Endothelial cell of umbilical vein (primary cell): ENCODE measurements around the gene FIGNL2. TPM values are rescaled to one million over a fixed set of nuclear protein-coding genes. Genes with fewer than 3 reads are reported as not detected.

Experiments
- BruUV-seq: library from RNA; stranded (reverse); fragments of 400-500 nt; replicated peaks from 2 replicates; lab custom pipeline; 2021; lab: Mats Ljungman, UMichigan
- CTCF ChIA-PET: fragments of 300-600, 350-600 bp; sonication (Branson Sonifier 250); formaldehyde crosslinking; loops from one replicate; lab custom pipeline; 2021; ENCODE audit warnings: antibody characterized with exemption, inconsistent platforms; lab: Charles Lee
- POLR2A ChIA-PET: fragments of 300-600, 350-600 bp; sonication (Branson Sonifier 250); formaldehyde crosslinking; loops from one replicate; lab custom pipeline; 2021; ENCODE audit warnings: antibody characterized with exemption, inconsistent platforms; lab: Charles Lee
- DNase-seq: peaks from one replicate; pipeline ENCODE4 v3.0.0-alpha.2; 2011; ENCODE audit warnings: low read depth, low spot score
- FAIRE-seq: peaks from 2 replicates; lab custom pipeline; 2011; peaks lifted over from hg19 to GRCh38; lab: Jason Lieb, UNC
- H2AFZ ChIP-seq: 2 replicates; pipeline ENCODE4 v1.6.0; 2012; ENCODE audit warnings: low read depth, low read length, control low read depth, inconsistent platforms
- H3K27ac ChIP-seq: 2 replicates; pipeline ENCODE4 v1.5.1; 2011; ENCODE audit warnings: low read depth, mild to moderate bottlenecking, control low read depth, low read length, moderate library complexity; ENCODE audit not compliant: insufficient read depth
- H3K27me3 ChIP-seq, 2 experiments: 2 replicates each; pipeline versions ENCODE4 v1.6.0 to v1.6.1; 2011; ENCODE audit warnings: low read length in 2 of 2, mixed read lengths in 1 of 2; ENCODE audit not compliant: control insufficient read depth in 2 of 2, insufficient read depth in 2 of 2
- H3K36me3 ChIP-seq, 2 experiments: 2 replicates in 1 of 2; 3 replicates in 1 of 2; pipeline ENCODE4 v1.5.1; 2011; ENCODE audit warnings: low read length in 2 of 2, mild to moderate bottlenecking in 1 of 2, moderate library complexity in 1 of 2; ENCODE audit not compliant: control insufficient read depth in 2 of 2, insufficient read depth in 2 of 2; ENCODE audit errors: extremely low read depth in 1 of 2
- H3K4me1 ChIP-seq: 3 replicates; pipeline ENCODE4 v1.5.1; 2011; ENCODE audit warnings: mild to moderate bottlenecking, low read length; ENCODE audit not compliant: control insufficient read depth, insufficient read depth; ENCODE audit errors: extremely low read depth
- H3K4me2 ChIP-seq: 2 replicates; pipeline ENCODE4 v1.6.1; 2011; ENCODE audit warnings: low read length, control low read depth, mixed read lengths; ENCODE audit not compliant: insufficient read depth
- H3K4me3 ChIP-seq, 3 experiments: fragments of 200-600 bp in 1 of 3; sonication (generic), shearing (Covaris generic) in 1 of 3; replicated peaks in 1 of 3; 2 replicates each; pipeline ENCODE4 v1.5.1; 2011 to 2016; ENCODE audit warnings: control low read depth in 3 of 3, low read length in 3 of 3, mild to moderate bottlenecking in 2 of 3, inconsistent platforms in 1 of 3, low read depth in 1 of 3, moderate library complexity in 1 of 3; ENCODE audit not compliant: insufficient read depth in 1 of 3
- H3K79me2 ChIP-seq: 2 replicates; pipeline ENCODE4 v1.6.0; 2012; ENCODE audit warnings: low read length, inconsistent platforms; ENCODE audit not compliant: control insufficient read depth, insufficient read depth
- H3K9ac ChIP-seq: replicated peaks from 2 replicates; pipeline ENCODE3; 2011; ENCODE audit warnings: low read length, control low read depth; ENCODE audit not compliant: insufficient read depth; ENCODE audit errors: extremely low read depth
- H3K9me1 ChIP-seq: replicated peaks from 3 replicates; pipeline ENCODE4 v1.6.0; 2011; ENCODE audit warnings: mild to moderate bottlenecking, low read length; ENCODE audit not compliant: control insufficient read depth, insufficient read depth; ENCODE audit errors: extremely low read depth
- H3K9me3 ChIP-seq: replicated peaks from 2 replicates; pipeline ENCODE4 v1.5.1; 2012; ENCODE audit warnings: low read length, inconsistent platforms; ENCODE audit not compliant: control insufficient read depth, insufficient read depth
- H4K20me1 ChIP-seq: replicated peaks from 2 replicates; pipeline ENCODE3; 2011; ENCODE audit warnings: mild to moderate bottlenecking, low read length; ENCODE audit not compliant: control insufficient read depth, insufficient read depth; ENCODE audit errors: extremely low read depth
- EZH2 ChIP-seq: IDR thresholded peaks from 2 replicates; pipeline ENCODE4 v1.6.1; 2012; ENCODE audit warnings: borderline replicate concordance, low read depth, mild to moderate bottlenecking, moderate library complexity, low read length, inconsistent platforms; ENCODE audit not compliant: severe bottlenecking
- FOS ChIP-seq: IDR thresholded peaks from 2 replicates; pipeline ENCODE4 v1.6.1; 2011; ENCODE audit warnings: mild to moderate bottlenecking, low read length, moderate library complexity, borderline replicate concordance; ENCODE audit not compliant: insufficient read depth
- GATA2 ChIP-seq: IDR thresholded peaks from 2 replicates; pipeline ENCODE4 v1.7.0; 2011; ENCODE audit warnings: low read depth, mild to moderate bottlenecking, moderate library complexity, mixed read lengths, low read length; ENCODE audit not compliant: insufficient read length, insufficient read depth
- JUN ChIP-seq: IDR thresholded peaks from 2 replicates; pipeline ENCODE4 v1.6.1; 2011; ENCODE audit warnings: borderline replicate concordance, low read depth; ENCODE audit not compliant: insufficient read length, insufficient read depth
- MYC ChIP-seq: IDR thresholded peaks from one replicate; pipeline ENCODE4 v1.6.1; 2011; ENCODE audit warnings: mild to moderate bottlenecking, low read depth, low read length
- POLR2A ChIP-seq: IDR thresholded peaks from 2 replicates; pipeline ENCODE4 v1.6.1; 2012; ENCODE audit warnings: low read depth, mild to moderate bottlenecking, control low read depth, low read length
- POLR2AphosphoS5 ChIP-seq: IDR thresholded peaks from 2 replicates; pipeline ENCODE4 v1.6.1; 2012; ENCODE audit warnings: low read depth, mild to moderate bottlenecking, control low read depth, low read length, moderate library complexity; ENCODE audit not compliant: insufficient read depth
- dilution Hi-C: fragments of 300-500 bp; cut with MboI; formaldehyde crosslinking; loops from one replicate; pipeline ENCODE4 v1.15.0; 2019; ENCODE audit warnings: low sequenced_read_pairs; ENCODE audit not compliant: extremely low pct_ligation_motif_present
- intact Hi-C: fragments of 100-400 bp; cut with micrococcal nuclease; formaldehyde crosslinking; loops from one replicate; pipeline ENCODE4 v1.10.0; 2022
- polyA plus RNA-seq, 4 experiments: library from polyadenylated mRNA; depleted of rRNA in 3 of 4; stranded (reverse) in 3 of 4; unstranded in 1 of 4; fragments of >200 nt; gene quantifications; 2 replicates each; pipeline versions ENCODE4 v1.2.1 to v1.2.3, GENCODE V29; 2011 to 2012; ENCODE audit warnings: missing spikeins in 1 of 4
- total RNA-seq: library from RNA; stranded (reverse); gene quantifications from 2 replicates; pipeline ENCODE4 v1.2.3, GENCODE V29; 2021
- TF ChIP-seq, protein P1 (sequence below), 2 donors: IDR thresholded peaks; 1 replicate in 1 of 2; 2 replicates in 1 of 2; pipeline ENCODE4 v1.5.1; 2011; ENCODE audit warnings: low read length in 2 of 2, mild to moderate bottlenecking in 2 of 2, moderate library complexity in 2 of 2, control low read depth in 1 of 2, inconsistent platforms in 1 of 2, low read depth in 1 of 2; ENCODE audit not compliant: insufficient read depth in 1 of 2; ENCODE audit errors: extremely low read depth in 1 of 2
- TF ChIP-seq, protein P2 (sequence below): IDR thresholded peaks from 2 replicates; pipeline ENCODE4 v1.6.1; 2011; ENCODE audit not compliant: insufficient read depth, insufficient read length

Gene FIGNL2
- total and polyA plus RNA-seq, 2 donors (not counting 3 experiments of a cell fraction or from before 2014, with no cell fraction given), result 1.4 to 2.4 TPM

DNA sequence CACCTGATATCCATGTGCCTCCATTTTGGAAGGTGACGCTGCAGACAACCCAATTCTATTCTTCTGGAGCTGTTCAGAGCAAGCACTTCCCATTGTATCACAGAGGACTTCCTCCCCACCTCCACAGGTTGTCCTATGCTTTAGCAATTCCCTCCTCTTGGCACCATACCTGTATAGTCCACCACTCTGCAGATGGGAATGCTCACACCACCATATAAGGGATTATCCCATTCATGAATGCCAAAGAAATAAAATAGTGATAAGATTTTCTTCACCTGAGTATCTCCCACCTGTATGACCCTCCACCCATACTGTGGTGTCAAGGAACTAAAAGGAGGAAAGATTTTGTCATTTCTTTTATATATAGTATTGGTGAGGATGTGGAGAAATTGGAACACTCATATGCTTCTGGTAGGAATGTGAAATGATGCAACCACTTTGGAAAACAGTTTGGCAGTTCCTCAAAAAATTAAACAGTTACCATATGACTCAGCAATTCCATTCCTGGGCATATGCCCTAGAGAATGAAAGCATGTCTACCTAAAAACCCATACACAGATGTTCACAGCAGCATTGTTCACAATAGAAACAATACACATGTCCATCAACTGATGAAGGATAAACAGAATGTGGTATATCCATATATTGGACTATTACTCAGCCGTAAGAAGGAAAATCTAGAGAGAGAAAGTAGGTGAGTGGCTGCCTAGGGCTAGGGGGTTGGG is 75.2 kb downstream of the FIGNL2 start:
- no peak overlapping the region for H2AFZ ChIP-seq
- H4K20me1 ChIP-seq, result no peaks in the 10 kb centered on the region
- no TSS peak for BruUV-seq
- peak; percentile 38 for FAIRE-seq
- H3K9me3 ChIP-seq, result no peaks in the 10 kb centered on the region
- dilution Hi-C loops (no loop called here), intact Hi-C loops (no loop called here)
- peak; percentile 27 for DNase-seq
- TF ChIP-seq JUN (peak; percentile 38), FOS (no peak)
- H3K4me2 ChIP-seq, result no peak overlapping the region
- H3K9ac ChIP-seq, result no peak overlapping the region
- H3K4me3 ChIP-seq, result no peak overlapping the region
- H3K79me2 ChIP-seq, result no peaks in the 10 kb centered on the region
- ChIA-PET POLR2A (no interaction called here), CTCF (no interaction called here)
- no peaks in the 10 kb centered on the region for H3K9me1 ChIP-seq
- H3K27me3 ChIP-seq, result no peaks in the 10 kb centered on the region
- H3K27ac ChIP-seq, result no peak overlapping the region
- H3K36me3 ChIP-seq, result peaks cover 9 to 25% of the 10 kb centered on the region in 2 experiments
- no peaks in the 10 kb centered on the region for H3K4me1 ChIP-seq

DNA sequence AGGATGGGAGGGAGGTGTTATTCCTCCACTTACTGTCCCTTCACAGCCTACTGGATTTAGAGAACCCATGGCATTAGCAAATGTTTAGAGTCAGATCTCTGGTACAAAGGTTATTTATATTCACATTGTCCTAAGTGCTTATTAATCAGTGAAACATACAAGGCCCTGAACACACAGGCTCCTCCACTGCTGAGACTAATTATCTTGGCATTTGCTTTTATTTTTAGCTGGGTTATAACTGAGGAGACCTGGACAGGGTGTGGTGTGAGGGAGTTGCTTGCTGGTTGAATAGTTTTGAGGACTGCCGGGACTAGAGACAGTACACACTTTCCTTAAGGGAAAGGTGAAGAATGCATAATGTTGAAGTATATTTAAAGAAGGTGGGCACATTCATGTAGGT is 77.5 kb downstream of the FIGNL2 start:
- no peak overlapping the region for H3K4me3 ChIP-seq
- H3K9ac ChIP-seq, result no peak overlapping the region
- BruUV-seq, result no TSS peak
- intact Hi-C loops (no loop called here), dilution Hi-C loops (no loop called here)
- no peaks in the 10 kb centered on the region for H3K27me3 ChIP-seq
- H3K36me3 ChIP-seq, result peaks cover 9 to 25% of the 10 kb centered on the region in 2 experiments
- H3K9me3 ChIP-seq, result no peaks in the 10 kb centered on the region
- H3K27ac ChIP-seq, result no peak overlapping the region
- no peaks in the 10 kb centered on the region for H4K20me1 ChIP-seq
- ChIA-PET CTCF (no interaction called here), POLR2A (no interaction called here)
- H3K4me2 ChIP-seq, result no peak overlapping the region
- H3K9me1 ChIP-seq, result no peaks in the 10 kb centered on the region
- no peaks in the 10 kb centered on the region for H3K4me1 ChIP-seq
- TF ChIP-seq FOS (no peak), MYC (no peak), JUN (no peak), EZH2 (no peak), POLR2A (no peak), GATA2 (no peak), POLR2AphosphoS5 (no peak)
- TF ChIP-seq, protein P1, sequence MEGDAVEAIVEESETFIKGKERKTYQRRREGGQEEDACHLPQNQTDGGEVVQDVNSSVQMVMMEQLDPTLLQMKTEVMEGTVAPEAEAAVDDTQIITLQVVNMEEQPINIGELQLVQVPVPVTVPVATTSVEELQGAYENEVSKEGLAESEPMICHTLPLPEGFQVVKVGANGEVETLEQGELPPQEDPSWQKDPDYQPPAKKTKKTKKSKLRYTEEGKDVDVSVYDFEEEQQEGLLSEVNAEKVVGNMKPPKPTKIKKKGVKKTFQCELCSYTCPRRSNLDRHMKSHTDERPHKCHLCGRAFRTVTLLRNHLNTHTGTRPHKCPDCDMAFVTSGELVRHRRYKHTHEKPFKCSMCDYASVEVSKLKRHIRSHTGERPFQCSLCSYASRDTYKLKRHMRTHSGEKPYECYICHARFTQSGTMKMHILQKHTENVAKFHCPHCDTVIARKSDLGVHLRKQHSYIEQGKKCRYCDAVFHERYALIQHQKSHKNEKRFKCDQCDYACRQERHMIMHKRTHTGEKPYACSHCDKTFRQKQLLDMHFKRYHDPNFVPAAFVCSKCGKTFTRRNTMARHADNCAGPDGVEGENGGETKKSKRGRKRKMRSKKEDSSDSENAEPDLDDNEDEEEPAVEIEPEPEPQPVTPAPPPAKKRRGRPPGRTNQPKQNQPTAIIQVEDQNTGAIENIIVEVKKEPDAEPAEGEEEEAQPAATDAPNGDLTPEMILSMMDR (IDR thresholded peaks at IDR 0.05; ENCODE audit: extremely low read depth in 1 of 2, insufficient read depth in 1 of 2, low read depth in 1 of 2, low read length in 2 of 2), result no peak
- TF ChIP-seq, protein P2, sequence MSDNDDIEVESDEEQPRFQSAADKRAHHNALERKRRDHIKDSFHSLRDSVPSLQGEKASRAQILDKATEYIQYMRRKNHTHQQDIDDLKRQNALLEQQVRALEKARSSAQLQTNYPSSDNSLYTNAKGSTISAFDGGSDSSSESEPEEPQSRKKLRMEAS, result no peak
- FAIRE-seq (no peak), DNase-seq (no peak)
- H3K79me2 ChIP-seq, result no peaks in the 10 kb centered on the region
- no peak overlapping the region for H2AFZ ChIP-seq
